NCI-H1930 (cell line): ENCODE data around the gene FCHSD2.
"Not testable (repeated sequence)": the region's sequence is repeated elsewhere in the genome, so short reads cannot be mapped to it uniquely, and the experiment has no call there.

Experiments used
- DNase-seq, 2 experiments: peaks; one replicate each; lab custom pipeline; 2025; lab: John Stamatoyannopoulos, UW

FCHSD2 gene

GRCh38 chr11:73121692-73122091 is 20.4 kb downstream of the FCHSD2 start:
- no peak for DNase-seq

DNA sequence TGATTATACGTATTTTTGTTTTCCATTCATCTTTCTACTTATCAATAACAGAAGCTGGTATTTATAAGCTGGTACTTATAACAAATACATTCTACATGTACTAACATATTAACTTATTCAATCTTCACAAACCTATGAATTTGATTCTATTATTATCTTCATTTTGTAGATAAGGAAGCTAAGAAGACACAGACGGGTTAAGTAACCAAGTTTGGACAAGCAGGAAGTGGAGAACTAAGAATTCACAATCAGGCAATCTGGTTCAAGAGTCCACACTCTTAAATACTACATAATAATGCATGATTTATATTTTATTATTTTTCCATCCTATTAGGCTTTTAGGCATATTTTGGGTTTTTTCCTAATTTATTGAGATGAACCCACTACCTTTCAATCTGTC is 25.0 kb downstream of the FCHSD2 start:
- DNase-seq, result no peak

DNA sequence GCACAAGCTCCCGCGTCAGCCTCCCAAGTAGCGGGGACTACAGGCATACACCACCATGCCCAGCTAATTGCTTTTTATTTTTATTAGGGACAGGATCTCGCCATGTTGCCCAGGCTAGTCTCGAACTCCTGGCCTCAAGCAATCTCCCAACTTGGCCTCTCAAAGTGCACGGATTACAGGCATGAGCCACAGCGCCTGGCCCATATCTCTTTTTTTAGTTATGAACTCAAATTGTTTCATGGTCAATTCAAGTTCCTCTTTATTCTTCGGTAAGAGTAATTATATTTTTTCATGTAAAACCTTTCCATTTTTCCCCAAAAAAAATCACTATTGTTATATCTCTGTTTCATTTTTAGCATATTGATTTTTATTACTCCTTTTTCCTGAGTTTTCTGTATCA is 25.5 kb downstream of the FCHSD2 start:
- DNase-seq, result no peak

GRCh38 chr11:73114835-73115220 is 27.3 kb downstream of the FCHSD2 start:
- no peak for DNase-seq

DNA sequence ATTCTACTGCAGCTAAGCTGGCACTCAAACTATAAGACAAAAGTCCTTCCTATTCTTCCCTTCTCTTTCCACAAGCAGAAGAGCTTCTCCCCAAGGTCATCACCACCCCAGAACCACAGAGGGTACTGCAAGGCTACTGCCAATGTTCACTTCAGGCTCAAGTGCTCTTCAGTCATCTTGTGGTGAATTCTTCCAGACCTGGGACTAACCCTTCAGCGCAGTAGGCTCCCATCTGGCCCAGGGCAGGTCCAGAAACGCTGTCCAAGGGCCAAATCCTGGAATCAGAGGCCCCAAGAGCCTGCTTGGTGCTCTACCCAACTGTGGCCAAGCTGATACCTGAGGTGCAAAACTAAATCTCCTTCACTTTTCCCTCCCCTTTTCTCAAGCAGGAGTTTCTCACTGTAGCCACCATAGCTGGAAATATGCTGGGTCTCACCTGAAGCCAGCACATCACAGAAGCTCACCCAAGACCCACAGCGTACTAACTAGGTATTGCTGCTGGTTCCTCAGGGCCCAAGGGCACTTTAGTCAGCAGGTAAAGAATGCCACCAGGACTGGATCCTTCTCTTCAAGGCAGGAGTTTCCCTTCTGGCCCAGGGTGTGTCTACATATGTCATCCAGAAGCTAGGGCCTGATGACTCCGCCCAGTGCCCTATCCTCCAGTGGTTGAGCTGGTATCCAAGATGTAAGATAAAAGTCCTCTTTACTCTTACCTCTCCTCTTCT is 27.8 kb downstream of the FCHSD2 start:
- no peak for DNase-seq

GRCh38 chr11:73113426-73113825 is 28.7 kb downstream of the FCHSD2 start:
- no peak for DNase-seq

DNA sequence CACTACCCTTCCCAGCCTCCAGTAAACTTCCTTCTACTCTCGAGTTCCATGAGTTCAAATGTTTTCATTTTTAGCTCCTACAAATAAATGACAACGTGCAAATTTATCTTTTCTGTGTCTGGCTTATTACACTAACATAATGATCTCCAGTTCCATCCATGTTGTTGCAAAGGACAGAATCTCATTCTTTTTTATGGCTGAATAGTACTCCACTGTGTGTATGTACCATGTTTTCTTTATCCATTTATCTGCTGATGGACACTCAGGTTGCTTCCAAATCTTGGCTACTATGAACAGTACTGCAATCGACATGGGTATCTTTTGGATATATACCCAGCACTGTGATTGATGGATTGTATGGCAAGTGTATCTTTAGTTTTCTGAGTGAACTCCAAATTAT is 34.5 kb downstream of the FCHSD2 start:
- DNase-seq, result no peak

DNA sequence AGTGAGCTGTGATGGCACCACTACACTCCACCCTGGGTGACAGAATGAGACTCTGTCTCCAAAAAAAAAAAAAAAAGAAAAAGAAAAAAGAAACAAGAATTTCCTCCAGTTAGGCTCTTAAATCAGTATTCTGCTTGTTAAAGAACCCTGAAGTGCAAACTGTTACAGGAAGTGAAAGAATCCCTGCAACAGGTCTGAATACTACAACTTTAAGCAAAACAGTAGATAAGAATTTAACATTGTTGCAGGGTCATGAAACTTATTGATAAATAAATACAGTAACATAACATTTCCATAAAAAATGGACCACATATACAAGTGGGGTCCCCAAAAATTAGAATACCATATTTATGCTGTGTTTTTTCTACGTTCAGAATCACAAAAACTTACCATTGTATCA is 35.8 kb downstream of the FCHSD2 start:
- DNase-seq, result no peak

- DNase-seq, result no peak
Observed at GRCh38 chr11:73100578-73100977, 41.5 kb downstream of the FCHSD2 start.

GRCh38 chr11:73099512-73100266 is 42.4 kb downstream of the FCHSD2 start:
- DNase-seq, result no peak

DNA sequence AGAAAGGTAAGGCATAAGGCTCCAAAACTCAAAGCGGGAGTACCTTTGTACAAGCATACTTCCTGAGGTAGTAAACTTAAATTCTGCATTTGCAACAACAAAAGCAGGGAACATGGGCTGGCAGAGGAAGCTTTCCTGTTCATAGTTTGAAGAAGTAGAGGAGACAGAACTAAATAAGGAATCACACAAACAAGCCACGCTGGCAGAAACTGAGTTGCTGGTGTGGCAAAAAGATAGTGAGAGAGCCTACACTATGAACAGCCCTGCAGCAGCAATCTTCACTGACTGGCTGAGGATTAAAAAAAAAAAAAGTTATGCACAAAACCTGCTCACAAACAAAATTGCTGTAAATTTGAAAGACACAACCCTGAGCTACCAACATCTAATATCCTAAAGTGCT is 46.5 kb downstream of the FCHSD2 start:
- no peak for DNase-seq

- no peak for DNase-seq
Observed at GRCh38 chr11:73091521-73092305, 50.4 kb downstream of the FCHSD2 start.

DNA sequence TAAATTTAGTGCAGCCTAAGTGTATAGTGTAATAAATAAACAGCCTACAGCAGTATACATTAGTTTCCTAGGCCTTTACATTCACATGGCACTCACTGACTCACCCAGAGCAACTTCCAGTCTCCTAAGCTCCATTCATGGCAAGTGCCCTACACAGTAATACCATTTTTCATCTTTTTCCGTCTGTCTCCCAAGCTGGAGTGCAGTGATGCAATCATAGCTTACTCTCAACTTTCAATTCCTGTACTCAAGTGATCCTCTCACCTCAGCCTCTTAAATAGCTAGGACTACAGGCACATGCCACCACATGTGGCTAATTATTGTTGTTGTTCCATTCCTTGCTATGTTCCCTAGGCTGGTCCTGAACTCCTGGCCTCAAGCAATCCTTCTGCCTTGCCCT is 54.4 kb downstream of the FCHSD2 start:
- no peak for DNase-seq

- DNase-seq, result no peak
Observed at GRCh38 chr11:73085189-73085875, 56.8 kb downstream of the FCHSD2 start.

DNA sequence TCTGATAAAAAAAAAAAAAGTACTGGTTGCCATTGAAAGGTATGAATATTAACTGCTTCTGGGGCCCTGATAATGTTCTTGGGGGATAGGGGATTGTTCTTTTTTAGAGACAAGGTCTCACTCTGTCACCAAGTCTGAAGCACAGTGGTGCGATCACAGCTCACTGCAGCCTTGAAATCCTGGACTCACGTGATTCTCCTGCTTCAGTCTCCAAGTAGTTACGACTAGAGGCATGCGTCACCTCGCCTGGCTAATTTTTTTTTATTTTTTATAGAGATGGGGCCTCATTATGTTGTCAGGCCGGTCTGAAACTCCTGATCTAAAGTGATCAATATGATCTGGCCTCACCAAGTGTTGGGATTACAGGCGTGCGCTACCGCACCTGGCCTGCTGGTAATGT is 63.5 kb downstream of the FCHSD2 start:
- no peak for DNase-seq

GRCh38 chr11:73077454-73077853 is 64.7 kb downstream of the FCHSD2 start:
- no peak for DNase-seq

DNA sequence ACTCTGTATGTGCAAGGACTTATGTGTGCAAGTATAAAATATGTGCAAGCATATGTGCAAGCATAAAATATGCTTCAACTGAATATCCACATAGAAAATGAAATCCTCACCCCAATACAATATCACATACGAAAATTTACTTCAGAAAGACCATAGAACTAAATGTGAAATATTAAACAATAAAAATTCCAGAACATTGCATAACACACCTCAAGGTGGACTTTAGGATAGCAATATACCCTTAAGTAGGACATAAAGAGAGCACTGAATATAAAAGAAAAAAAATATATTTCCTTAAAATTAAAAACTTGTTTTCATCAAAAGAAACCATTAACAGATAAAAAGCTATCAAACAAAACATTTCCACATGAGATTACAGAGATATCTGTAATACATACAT is 67.8 kb downstream of the FCHSD2 start:
- no peak for DNase-seq

GRCh38 chr11:73072935-73073481 is 69.1 kb downstream of the FCHSD2 start:
- DNase-seq, result no peak

- no peak for DNase-seq
Observed at GRCh38 chr11:73070653-73071052, 71.5 kb downstream of the FCHSD2 start.

GRCh38 chr11:73061857-73062424 is 80.2 kb downstream of the FCHSD2 start:
- DNase-seq, result not testable (repeated sequence)

- DNase-seq, result not testable (repeated sequence)
Observed at GRCh38 chr11:73061434-73061833, 80.7 kb downstream of the FCHSD2 start.

- DNase-seq, result no peak
Observed at GRCh38 chr11:73059915-73060314, 82.2 kb downstream of the FCHSD2 start.
